Measurements from ENCODE around the gene KRT6C. TPM values are rescaled to one million over a fixed set of nuclear protein-coding genes. Genes with fewer than 3 reads are reported as not detected.
"Not testable (repeated sequence)": the region's sequence is repeated elsewhere in the genome, so short reads cannot be mapped to it uniquely, and the experiment has no call there.

KRT6C gene
- total RNA-seq, 1 experiment from 2014 or later: not detected

- not testable (repeated sequence) for DNase-seq (ENCODE audit: extremely low read depth, low read depth)
Measured at GRCh38 chr12:52500574-52500973, 27.0 kb upstream of the KRT6C start.

GRCh38 chr12:52499806-52500560 lies 26.4 kb upstream of the KRT6C start:
- no peak for DNase-seq (ENCODE audit: extremely low read depth, low read depth)

- DNase-seq (ENCODE audit: extremely low read depth, low read depth): no peak
Measured at GRCh38 chr12:52498946-52499345, 25.3 kb upstream of the KRT6C start.

GRCh38 chr12:52497975-52498374 lies 24.4 kb upstream of the KRT6C start:
- no peak for DNase-seq (ENCODE audit: extremely low read depth, low read depth)

- DNase-seq (ENCODE audit: extremely low read depth, low read depth): peak; percentile 31
Measured at GRCh38 chr12:52496590-52497071, 23.0 kb upstream of the KRT6C start.

GRCh38 chr12:52496054-52496453 lies 22.4 kb upstream of the KRT6C start:
- no peak for DNase-seq (ENCODE audit: extremely low read depth, low read depth)

- no peak for DNase-seq (ENCODE audit: extremely low read depth, low read depth)
Measured at GRCh38 chr12:52495389-52495788, 21.8 kb upstream of the KRT6C start.

GRCh38 chr12:52494518-52494917 lies 20.9 kb upstream of the KRT6C start:
- DNase-seq (ENCODE audit: extremely low read depth, low read depth): peak; percentile 18

- DNase-seq (ENCODE audit: extremely low read depth, low read depth): no peak
Measured at GRCh38 chr12:52494100-52494499, 20.5 kb upstream of the KRT6C start.

GRCh38 chr12:52493172-52493571 lies 19.6 kb upstream of the KRT6C start, which contains the start of gene KRT6A:
KRT6A (minus strand) TSS chr12:52493257; CDS start chr12:52493188, 69 bp downstream.
- no peak for DNase-seq (ENCODE audit: extremely low read depth, low read depth)

- DNase-seq (ENCODE audit: extremely low read depth, low read depth): not testable (repeated sequence)
Measured at GRCh38 chr12:52492405-52492804, 18.8 kb upstream of the KRT6C start.

- DNase-seq (ENCODE audit: extremely low read depth, low read depth): not testable (repeated sequence)
Measured at GRCh38 chr12:52491495-52491894, 17.9 kb upstream of the KRT6C start.

GRCh38 chr12:52488736-52489135 lies 15.1 kb upstream of the KRT6C start:
- DNase-seq (ENCODE audit: extremely low read depth, low read depth): no peak

- not testable (repeated sequence) for DNase-seq (ENCODE audit: extremely low read depth, low read depth)
Measured at GRCh38 chr12:52487744-52488443, 14.3 kb upstream of the KRT6C start.

GRCh38 chr12:52487211-52487610 lies 13.6 kb upstream of the KRT6C start:
- no peak for DNase-seq (ENCODE audit: extremely low read depth, low read depth)

- DNase-seq (ENCODE audit: extremely low read depth, low read depth): no peak
Measured at GRCh38 chr12:52486166-52487105, 12.8 kb upstream of the KRT6C start.

GRCh38 chr12:52480073-52480472 lies 6.5 kb upstream of the KRT6C start:
- no peak for DNase-seq (ENCODE audit: extremely low read depth, low read depth)

- no peak for DNase-seq (ENCODE audit: extremely low read depth, low read depth)
Measured at GRCh38 chr12:52477651-52478050, 4.0 kb upstream of the KRT6C start.

GRCh38 chr12:52474212-52474611 lies 607 bp upstream of the KRT6C start:
- no peak for DNase-seq (ENCODE audit: extremely low read depth, low read depth)

GRCh38 chr12:52469853-52470252 lies 3.8 kb downstream of the KRT6C start:
- no peak for DNase-seq (ENCODE audit: extremely low read depth, low read depth)

GRCh38 chr12:52464897-52465296 lies 8.7 kb downstream of the KRT6C start:
- DNase-seq (ENCODE audit: extremely low read depth, low read depth): no peak
